B cell (primary cell): ENCODE measurements around the gene MYO1H. TPM values are rescaled to one million over a fixed set of nuclear protein-coding genes. Genes with fewer than 3 reads are reported as not detected.

ENCODE experiments used
- ATAC-seq: fragments of 200-7000 bp; cut with Tn5 transposase; one replicate; pipeline ENCODE4 v1.10.0; 2021; ENCODE audit warnings: low read depth, mild to moderate bottlenecking, moderate number of reproducible peaks, moderate library complexity
- CTCF ChIA-PET: fragments of 350-600 bp; sonication (Branson Sonifier 250); formaldehyde crosslinking; loops from one replicate; lab custom pipeline; 2021; ENCODE audit warnings: antibody characterized with exemption, inconsistent platforms; lab: Charles Lee
- POLR2A ChIA-PET: fragments of 350-600 bp; sonication (Branson Sonifier 250); formaldehyde crosslinking; loops from one replicate; lab custom pipeline; 2021; ENCODE audit warnings: antibody characterized with exemption; lab: Charles Lee
- DNase-seq: peaks from one replicate; pipeline ENCODE4 v3.0.0; 2013
- H2AFZ ChIP-seq: 2 replicates; pipeline ENCODE4 v1.6.1; 2012; ENCODE audit warnings: mild to moderate bottlenecking, low read depth, low read length; ENCODE audit not compliant: insufficient read depth, poor library complexity, severe bottlenecking
- H3K27ac ChIP-seq, 2 donors: 1 replicate in 1 of 2; 2 replicates in 1 of 2; pipeline ENCODE4 v1.5.1; 2012 to 2013; ENCODE audit warnings: low read length in 2 of 2, mild to moderate bottlenecking in 2 of 2, moderate library complexity in 1 of 2
- H3K27me3 ChIP-seq, 4 experiments: fragments of 200-600 bp in 1 of 4; sonication (generic) in 1 of 4; replicated peaks in 1 of 4; 1 replicate in 2 of 4; 2 replicates in 2 of 4; pipeline versions ENCODE4 v1.6.1 to v1.7.0; 2013 to 2016; ENCODE audit warnings: low read length in 3 of 4, mild to moderate bottlenecking in 2 of 4, mixed read lengths in 1 of 4, moderate library complexity in 1 of 4; ENCODE audit not compliant: insufficient read depth in 4 of 4, control insufficient read depth in 3 of 4; ENCODE audit errors: control extremely low read depth in 1 of 4
- H3K36me3 ChIP-seq, 2 experiments: replicated peaks in 1 of 2; 1 replicate in 1 of 2; 2 replicates in 1 of 2; pipeline versions ENCODE4 v1.6.1 to v1.7.1; 2013; ENCODE audit warnings: low read length in 1 of 2; ENCODE audit not compliant: insufficient read depth in 2 of 2, control insufficient read depth in 1 of 2; ENCODE audit errors: control extremely low read depth in 1 of 2, extremely low read depth in 1 of 2
- H3K4me1 ChIP-seq, 2 donors: fragments of 200-600 bp in 1 of 2; sonication (generic) in 1 of 2; 1 replicate in 1 of 2; 2 replicates in 1 of 2; pipeline versions ENCODE4 v1.5.1 to v1.6.1; 2013 to 2017; ENCODE audit warnings: low read length in 2 of 2; ENCODE audit not compliant: control insufficient read depth in 2 of 2, insufficient read depth in 2 of 2
- H3K4me2 ChIP-seq: replicated peaks from 2 replicates; pipeline ENCODE3; 2012; ENCODE audit warnings: mild to moderate bottlenecking, low read depth, low read length; ENCODE audit not compliant: poor library complexity, severe bottlenecking
- H3K4me3 ChIP-seq, 5 experiments: fragments of 200-600 bp in 1 of 5; sonication (generic) in 1 of 5; 1 replicate in 3 of 5; 2 replicates in 2 of 5; pipeline versions ENCODE4 v1.5.1 to v1.7.0; 2011 to 2016; ENCODE audit warnings: low read length in 4 of 5, mild to moderate bottlenecking in 4 of 5, low read depth in 2 of 5, control low read depth in 1 of 5, moderate library complexity in 1 of 5; ENCODE audit not compliant: insufficient read depth in 1 of 5; ENCODE audit errors: control extremely low read depth in 1 of 5, extremely low read depth in 1 of 5
- H3K79me2 ChIP-seq: fragments of 200-600 bp; sonication (generic); one replicate; pipeline ENCODE4 v1.6.0; 2016; ENCODE audit warnings: low read length; ENCODE audit not compliant: control insufficient read depth, insufficient read depth
- H3K9ac ChIP-seq: fragments of 200-600 bp; sonication (generic); 2 replicates; pipeline ENCODE4 v1.6.1; 2017; ENCODE audit warnings: mild to moderate bottlenecking, low read length, moderate library complexity
- H3K9me3 ChIP-seq, 3 donors: one replicate each; pipeline versions ENCODE4 v1.6.1 to v1.7.1; 2013; ENCODE audit warnings: low read length in 2 of 3; ENCODE audit not compliant: control insufficient read depth in 2 of 3, insufficient read depth in 1 of 3; ENCODE audit errors: control extremely low read depth in 1 of 3
- H4K20me1 ChIP-seq: 2 replicates; pipeline ENCODE4 v1.6.0; 2012; ENCODE audit warnings: mild to moderate bottlenecking, low read length; ENCODE audit not compliant: insufficient read depth, control insufficient read depth, poor library complexity, severe bottlenecking
- H3K27ac Mint-ChIP-seq: one replicate; pipeline ENCODE4 v1.8.0; 2021; ENCODE audit warnings: mixed read lengths
- H3K27me3 Mint-ChIP-seq: one replicate; pipeline ENCODE4 v1.8.0; 2021; ENCODE audit warnings: mixed read lengths
- H3K4me1 Mint-ChIP-seq: one replicate; pipeline ENCODE4 v1.8.0; 2021; ENCODE audit warnings: mixed read lengths
- H3K4me3 Mint-ChIP-seq: one replicate; pipeline ENCODE4 v1.8.0; 2021; ENCODE audit warnings: mixed read lengths
- H3K9me3 Mint-ChIP-seq: one replicate; pipeline ENCODE4 v1.8.0; 2022; ENCODE audit warnings: mixed read lengths; ENCODE audit not compliant: insufficient read depth
- CTCF ChIP-seq: fragments of 200-600 bp; IDR thresholded peaks from one replicate; pipeline ENCODE4 v1.8.0; 2022; ENCODE audit warnings: antibody characterized with exemption, mild to moderate bottlenecking
- EZH2 ChIP-seq: IDR thresholded peaks from 2 replicates; pipeline ENCODE4 v1.6.1; 2012; ENCODE audit warnings: borderline replicate concordance, low read depth, mild to moderate bottlenecking, moderate library complexity, low read length; ENCODE audit not compliant: insufficient read depth, poor library complexity, severe bottlenecking
- WGBS: methylation state at CpG from one replicate; pipeline ENCODE4 v1.1.5; 2013; ENCODE audit warnings: missing lambda C conversion rate; ENCODE audit not compliant: insufficient coverage; 5-methylcytosine and 5-hydroxymethylcytosine counted together
- intact Hi-C: fragments of 100-400 bp; cut with micrococcal nuclease; formaldehyde crosslinking; loops from one replicate; pipeline ENCODE4 v1.10.0; 2022
- polyA plus RNA-seq: library from polyadenylated mRNA; depleted of rRNA; stranded (reverse); fragments of >200 nt; gene quantifications from 2 replicates; pipeline ENCODE4 v1.2.3, GENCODE V29; 2012
- total RNA-seq, 2 donors: library from RNA; stranded (reverse); fragments of 120-200 nt in 1 of 2; gene quantifications; 1 replicate in 1 of 2; 2 replicates in 1 of 2; pipeline versions ENCODE4 v1.2.3 to v1.2.4, GENCODE V29; 2013 to 2022

Gene MYO1H
- total and polyA plus RNA-seq, 2 donors (not counting 1 experiment from before 2014, with no cell fraction given) = not detected

GRCh38 chr12:109329003-109329402 is 18.7 kb upstream of the MYO1H start:
- Histone ChIP-seq H3K4me1 (no peaks in the 10 kb centered on the region), H3K27ac (no peak overlapping the region), H3K27me3 (no peaks in the 10 kb centered on the region), H3K4me2 (no peak overlapping the region), H3K4me3 (no peak overlapping the region), H3K9ac (no peak overlapping the region), H2AFZ (no peak overlapping the region), H3K9me3 (peaks cover 0 to 2% (median 0%) of the 10 kb centered on the region in 3 donors), H4K20me1 (no peaks in the 10 kb centered on the region), H3K79me2 (no peaks in the 10 kb centered on the region), H3K36me3 (no peaks in the 10 kb centered on the region)
- DNase-seq (no peak), ATAC-seq (no peak)
- H3K4me3 Mint-ChIP-seq = no peak overlapping the region
- H3K27ac Mint-ChIP-seq = no peak overlapping the region
- no peak for TF ChIP-seq CTCF
- TF ChIP-seq EZH2 = no peak
- ChIA-PET CTCF (no interaction called here), POLR2A (no interaction called here)
- peaks cover 23% of the 10 kb centered on the region for H3K27me3 Mint-ChIP-seq
- intact Hi-C loops = no loop called here
- WGBS = 100% methylated on average over 1 of the region's 3 CpGs
- H3K9me3 Mint-ChIP-seq = no peaks in the 10 kb centered on the region
- no peaks in the 10 kb centered on the region for H3K4me1 Mint-ChIP-seq

GRCh38 chr12:109329686-109330085 is 18.0 kb upstream of the MYO1H start:
- no peak for ATAC-seq
- no peak overlapping the region for H3K27ac ChIP-seq
- H3K9me3 Mint-ChIP-seq = no peaks in the 10 kb centered on the region
- H3K4me2 ChIP-seq = no peak overlapping the region
- no peaks in the 10 kb centered on the region for H3K4me1 Mint-ChIP-seq
- ChIA-PET POLR2A (no interaction called here), CTCF (no interaction called here)
- H3K9me3 ChIP-seq = peaks cover 0 to 2% (median 0%) of the 10 kb centered on the region in 3 donors
- no peaks in the 10 kb centered on the region for H3K4me1 ChIP-seq
- H3K36me3 ChIP-seq = no peaks in the 10 kb centered on the region
- peaks cover 23% of the 10 kb centered on the region for H3K27me3 Mint-ChIP-seq
- TF ChIP-seq EZH2 (no peak), CTCF (no peak)
- no peak overlapping the region for H3K4me3 ChIP-seq
- no peaks in the 10 kb centered on the region for H3K27me3 ChIP-seq
- DNase-seq = no peak
- H4K20me1 ChIP-seq = no peaks in the 10 kb centered on the region
- no peak overlapping the region for H3K27ac Mint-ChIP-seq
- H3K79me2 ChIP-seq = no peaks in the 10 kb centered on the region
- no peak overlapping the region for H2AFZ ChIP-seq
- 86% methylated on average over 6 of the region's 7 CpGs for WGBS
- intact Hi-C loops = no loop called here
- no peak overlapping the region for H3K4me3 Mint-ChIP-seq
- no peak overlapping the region for H3K9ac ChIP-seq
